NT2/D1 (cell line): ENCODE measurements around the gene F9.

Experiments used
- SUZ12 ChIP-seq: IDR thresholded peaks from 2 replicates; pipeline ENCODE4 v1.6.1; 2011; ENCODE audit not compliant: insufficient read length, insufficient read depth; ENCODE audit errors: extremely low read depth
- YY1 ChIP-seq: IDR thresholded peaks from 2 replicates; pipeline ENCODE4 v1.6.1; 2011; ENCODE audit not compliant: insufficient read length, insufficient read depth
- ZNF274 ChIP-seq: IDR thresholded peaks from 2 replicates; pipeline ENCODE4 v1.6.1; 2011; ENCODE audit warnings: mild to moderate bottlenecking, low read depth, low read length

DNA sequence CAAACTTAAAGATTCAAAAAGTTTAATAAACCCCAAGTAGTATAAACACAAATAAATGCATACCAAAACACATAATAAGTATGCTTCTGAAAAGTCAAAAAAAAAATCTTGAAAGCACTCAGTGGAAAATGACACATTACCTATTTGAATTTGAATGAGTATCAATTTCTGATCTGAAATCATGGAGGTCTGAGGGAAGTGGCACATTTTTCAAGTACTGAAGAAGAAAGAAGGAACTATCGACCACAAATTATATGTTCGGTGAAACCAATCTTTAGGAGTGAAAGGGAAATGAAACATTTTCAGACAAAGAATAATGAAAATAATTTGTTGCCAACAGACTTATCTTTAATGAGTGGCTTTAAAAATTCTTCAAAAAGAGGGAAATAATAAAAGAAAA, 12.1 kb upstream of the F9 start:
- TF ChIP-seq YY1: no peak
- no peak for TF ChIP-seq ZNF274
- no peak for TF ChIP-seq SUZ12
